HG03558 (cell line): ENCODE results near the gene ZMAT5.

Experiments
- ATAC-seq: cut with Tn5 transposase; IDR thresholded peaks from one replicate; pipeline ENCODE4 v1.9.1; 2021; ENCODE audit warnings: moderate number of reproducible peaks; ENCODE audit not compliant: unreplicated experiment; ENCODE audit errors: extremely low read depth

The ZMAT5 gene

GRCh38 chr22:29713156-29713727 is 53.6 kb downstream of the ZMAT5 start:
- ATAC-seq = no peak

GRCh38 chr22:29712119-29712518 is 54.7 kb downstream of the ZMAT5 start:
- ATAC-seq = no peak

- no peak for ATAC-seq
These were observed 55.7 kb downstream of the ZMAT5 start for GRCh38 chr22:29710922-29711593.

DNA sequence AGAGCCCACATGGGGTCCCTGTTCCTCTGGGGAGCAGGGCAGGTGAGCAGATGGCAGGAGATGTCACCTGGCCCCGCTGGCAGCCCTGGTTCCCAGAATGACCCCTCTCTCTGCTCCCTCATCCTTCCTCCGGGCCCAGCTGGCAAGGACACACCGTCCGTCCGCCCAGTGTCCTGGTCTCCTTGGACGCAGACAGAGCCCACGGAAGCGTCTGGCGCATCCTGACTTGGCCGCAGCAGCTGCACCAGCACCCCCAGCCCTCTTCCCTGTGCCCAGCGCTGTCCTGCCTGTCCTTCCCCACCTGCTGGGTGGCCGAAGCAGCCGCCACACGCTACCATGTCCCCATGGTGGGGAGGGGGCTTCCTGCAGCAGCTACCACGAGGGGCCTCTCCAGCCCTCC is 56.6 kb downstream of the ZMAT5 start:
- no peak for ATAC-seq

GRCh38 chr22:29707471-29707870 is 59.3 kb downstream of the ZMAT5 start:
- no peak for ATAC-seq

DNA sequence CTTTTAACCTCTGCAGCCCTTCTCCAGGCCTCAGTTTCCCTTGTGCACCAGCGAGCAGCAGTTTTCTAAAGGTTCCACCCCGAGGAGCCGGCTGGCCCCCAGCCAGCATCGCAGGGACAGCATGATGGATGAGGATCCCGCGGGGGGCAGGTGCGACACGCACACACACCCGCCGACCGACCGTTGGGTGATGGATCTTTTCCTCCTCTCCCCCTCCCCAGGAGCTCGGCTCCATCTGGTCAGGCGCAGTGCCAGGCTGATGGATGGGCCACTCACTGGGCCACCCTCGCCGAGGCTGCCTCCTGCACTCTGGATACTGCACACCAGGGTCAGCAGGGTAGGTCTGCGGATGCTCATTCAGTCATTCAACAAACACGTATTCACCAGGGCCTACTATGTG is 59.8 kb downstream of the ZMAT5 start:
- no peak for ATAC-seq

DNA sequence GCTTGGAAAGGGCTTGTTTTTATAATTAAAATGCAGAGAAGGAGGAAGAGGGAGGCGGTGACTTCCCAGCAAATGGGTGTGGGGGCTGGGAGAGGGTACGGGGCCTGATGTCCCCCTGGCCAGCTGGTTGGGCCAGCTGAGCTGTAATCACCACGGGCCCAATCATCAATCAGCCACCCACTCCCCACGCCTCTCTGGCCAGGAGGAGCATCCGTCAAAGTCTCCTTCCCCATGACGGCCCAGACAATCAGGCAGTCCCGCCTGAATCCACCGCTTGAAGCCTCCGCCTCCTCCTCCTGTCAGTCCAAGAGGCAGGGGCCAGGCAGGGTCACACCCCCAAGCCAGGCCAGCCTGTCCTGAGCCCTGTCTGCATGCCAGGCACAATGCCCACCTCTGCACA is 60.3 kb downstream of the ZMAT5 start:
- no peak for ATAC-seq

DNA sequence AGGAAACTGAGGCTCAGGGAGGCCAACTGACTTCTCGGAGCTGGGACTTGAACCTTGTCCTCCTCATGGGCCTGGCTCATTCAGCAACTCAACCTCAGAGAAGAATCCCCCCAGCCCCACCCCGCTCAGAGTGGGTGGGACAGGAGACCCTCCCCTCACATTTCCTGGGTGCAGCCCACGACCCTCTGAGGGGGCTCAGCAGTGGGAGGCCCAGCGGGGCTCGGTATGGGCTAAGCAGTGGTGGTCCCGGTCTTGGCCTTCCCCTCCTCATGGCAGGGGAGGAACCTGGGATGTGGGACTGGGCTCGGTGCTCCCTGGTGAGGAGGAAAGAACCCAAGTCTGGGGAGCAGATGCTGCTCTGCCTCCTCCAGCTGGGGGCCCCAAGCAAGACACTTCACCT is 61.2 kb downstream of the ZMAT5 start:
- no peak for ATAC-seq

DNA sequence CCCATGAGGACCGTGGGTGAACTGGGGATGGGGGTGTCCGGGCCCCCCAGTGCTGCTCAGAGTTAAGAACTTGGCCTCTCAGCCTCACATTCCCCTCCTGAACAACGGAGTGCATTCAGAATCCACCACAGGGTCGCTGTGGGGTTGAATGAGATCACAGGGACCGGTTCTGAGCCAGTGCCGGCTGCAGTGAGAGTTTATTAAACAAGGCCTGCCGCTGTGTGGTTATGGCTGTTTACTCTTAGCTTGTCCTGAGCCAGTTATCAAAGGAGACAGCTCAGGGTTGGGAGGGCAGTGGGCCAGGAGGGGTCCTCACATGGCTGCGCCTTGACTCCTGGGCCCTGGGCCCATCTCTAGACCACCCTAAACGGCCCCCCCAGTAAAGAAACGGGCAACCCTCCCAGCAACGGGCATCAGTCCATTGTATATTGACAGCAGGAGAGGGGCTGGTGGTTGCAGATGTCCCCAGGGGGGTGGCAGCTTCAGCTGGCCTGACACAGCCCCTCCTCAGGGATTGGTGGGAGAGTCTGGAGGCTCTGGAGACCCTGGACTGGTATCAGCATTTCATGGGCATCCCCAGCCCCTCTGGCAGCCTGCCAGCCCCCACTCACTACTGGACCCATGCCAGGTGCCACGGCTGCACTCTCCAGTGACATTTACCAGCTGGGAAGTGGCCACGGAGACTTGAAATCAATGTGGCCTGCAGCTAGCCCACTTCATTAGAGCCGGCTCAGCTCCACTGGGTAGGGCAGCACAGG is 62.1 kb downstream of the ZMAT5 start:
- no peak for ATAC-seq

- ATAC-seq = no peak
These were observed 63.1 kb downstream of the ZMAT5 start for GRCh38 chr22:29703569-29704195.

GRCh38 chr22:29702931-29703501 is 63.8 kb downstream of the ZMAT5 start:
- no peak for ATAC-seq

GRCh38 chr22:29702000-29702930 is 64.5 kb downstream of the ZMAT5 start:
- ATAC-seq = no peak

DNA sequence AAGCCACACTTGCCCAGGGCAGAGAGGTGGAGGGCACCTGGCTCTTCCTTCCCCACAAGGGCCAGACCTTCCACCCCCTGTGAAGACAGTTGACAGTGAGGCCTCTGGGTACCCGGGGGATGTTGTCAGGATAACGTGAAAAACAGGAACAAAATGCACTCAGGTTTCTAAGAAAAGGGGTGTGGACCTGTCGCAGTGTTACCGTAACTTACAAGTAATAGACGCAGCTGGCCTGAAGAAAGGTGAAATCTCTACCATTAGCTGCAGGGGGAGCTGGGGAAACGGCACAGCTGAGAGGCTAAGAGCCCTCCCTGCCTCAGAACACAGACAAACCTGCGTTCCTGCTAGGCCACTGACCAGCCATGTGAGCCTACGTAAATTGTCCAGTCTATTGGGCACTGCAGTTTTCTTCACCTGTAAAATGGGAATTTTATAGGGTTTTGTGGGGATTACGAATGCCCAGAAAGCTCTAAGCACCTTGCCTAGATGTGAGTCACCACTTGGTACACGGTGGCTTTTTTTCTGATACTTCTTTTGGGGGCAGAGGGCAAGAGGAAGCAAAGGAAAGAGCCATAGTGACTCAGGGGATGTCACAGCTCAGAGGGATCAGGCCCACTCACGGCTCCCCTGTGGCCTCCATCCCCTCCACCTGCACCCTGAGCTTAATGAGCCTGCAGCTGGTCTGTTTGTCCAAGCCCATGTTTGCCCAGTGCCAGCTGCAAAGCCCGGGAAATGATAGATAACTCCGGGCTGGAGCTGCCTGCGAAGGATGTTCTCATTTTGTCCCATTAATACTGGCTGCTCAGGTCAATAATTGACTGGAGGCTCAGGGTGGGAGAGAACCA is 65.4 kb downstream of the ZMAT5 start:
- ATAC-seq = no peak

DNA sequence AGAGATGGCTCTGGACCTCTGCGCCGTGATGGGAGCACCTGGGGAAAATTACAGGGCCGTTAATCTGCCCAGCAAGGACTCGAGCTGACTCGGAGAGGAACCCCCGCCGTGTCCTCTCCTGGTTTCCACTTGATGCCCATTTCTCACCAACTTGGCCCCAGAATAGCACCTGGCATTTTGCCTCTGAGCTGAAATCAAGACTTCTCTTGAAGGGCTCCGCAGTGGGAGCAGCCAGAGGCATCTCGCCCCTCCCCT is 66.0 kb downstream of the ZMAT5 start:
- no peak for ATAC-seq

- no peak for ATAC-seq
These were observed 66.5 kb downstream of the ZMAT5 start for GRCh38 chr22:29700206-29700899.

GRCh38 chr22:29697853-29698598 is 68.8 kb downstream of the ZMAT5 start:
- ATAC-seq = no peak

DNA sequence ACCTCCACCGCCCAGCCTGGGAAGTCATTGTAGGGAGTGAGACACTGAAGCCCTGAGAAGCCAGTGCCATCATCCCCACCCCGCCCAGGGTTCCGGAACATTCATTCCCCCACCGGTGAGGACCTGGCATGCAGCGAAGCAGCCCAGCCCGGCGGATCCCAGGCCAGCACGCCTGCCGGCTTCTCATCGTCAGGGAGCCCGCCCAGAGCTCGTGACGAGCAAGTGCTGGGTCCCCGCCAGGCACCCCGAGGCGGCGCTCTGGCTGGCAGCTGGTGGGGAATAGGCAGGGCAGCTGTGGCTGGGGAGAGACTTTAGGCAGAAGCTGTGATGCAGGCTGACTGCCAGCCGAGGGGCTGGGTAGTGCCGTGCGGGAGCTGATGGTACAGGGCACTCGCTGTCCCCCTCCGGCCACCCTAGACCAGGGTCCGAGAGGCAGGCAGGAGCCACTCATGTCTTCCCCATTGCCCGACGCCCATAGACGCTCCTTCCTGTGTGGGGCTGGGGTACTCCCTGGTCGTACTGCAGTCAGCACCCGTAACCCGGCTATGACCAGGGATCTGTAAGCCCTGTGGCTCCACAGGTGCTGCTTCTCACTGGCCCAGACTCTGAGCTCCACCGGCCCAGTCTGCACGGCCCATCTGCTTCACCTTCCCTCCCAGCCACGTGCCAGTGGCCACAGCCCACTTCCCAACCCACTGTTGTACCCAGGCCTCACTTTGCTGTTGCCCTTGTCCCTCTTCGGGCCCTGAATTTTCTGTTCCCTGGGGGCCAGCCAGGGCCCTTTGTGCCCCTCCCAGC is 71.5 kb downstream of the ZMAT5 start:
- no peak for ATAC-seq
